GM10248 (cell line): ENCODE measurements around the gene IRF2.

ENCODE experiments used
- CTCF ChIA-PET: fragments of 300-600 bp; sonication (Branson Sonifier 250); formaldehyde crosslinking; extraction: SDS; loops from one replicate; lab custom pipeline; 2021; ENCODE audit warnings: antibody characterized with exemption; lab: Yijun Ruan, JAX
- POLR2A ChIA-PET: fragments of 350-650 bp; sonication (Branson Sonifier 250); formaldehyde crosslinking; extraction: SDS; loops from one replicate; lab custom pipeline; 2020; ENCODE audit warnings: antibody characterized with exemption; lab: Yijun Ruan, JAX
- DNase-seq: peaks from one replicate; pipeline ENCODE4 v3.0.0; 2012; ENCODE audit errors: extremely low spot score
- CTCF ChIP-seq: IDR thresholded peaks from 2 replicates; pipeline ENCODE4 v1.5.1; 2012; ENCODE audit warnings: mild to moderate bottlenecking, low read depth; ENCODE audit errors: extremely low read depth, missing control alignments, control extremely low read depth

IRF2 gene

DNA sequence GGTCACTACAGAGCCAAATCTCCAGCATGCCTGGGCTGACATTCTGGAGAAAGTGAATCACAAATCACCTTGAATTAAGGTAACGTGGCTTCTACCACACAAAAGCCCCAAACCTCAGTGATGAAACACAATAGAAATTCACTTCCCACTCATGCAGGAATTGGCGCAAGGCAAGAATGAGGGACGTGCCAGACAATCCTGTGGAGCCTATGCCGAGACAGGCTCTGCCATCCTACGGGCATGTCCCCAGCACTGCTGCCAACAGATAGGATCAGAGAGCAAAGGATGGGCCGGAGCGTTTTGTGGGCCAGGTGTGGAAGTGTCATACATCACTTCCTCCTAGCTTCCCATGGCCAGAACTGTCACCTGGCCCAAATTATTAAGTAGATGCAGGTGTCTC, 118.0 kb downstream of the IRF2 start:
- no peak for DNase-seq
- ChIA-PET CTCF (interaction anchor here (1.1 to 2.2 kb wide), 4 partner anchors 10 to 21 kb away, joined by 3 to 8 read pairs (median 6); no protein-coding TSS in a partner anchor), POLR2A (interaction anchor here (1.1 kb wide), 1 partner anchor 92 kb away, joined by 3 read pairs; no protein-coding TSS in a partner anchor)
- no peak for TF ChIP-seq CTCF

DNA sequence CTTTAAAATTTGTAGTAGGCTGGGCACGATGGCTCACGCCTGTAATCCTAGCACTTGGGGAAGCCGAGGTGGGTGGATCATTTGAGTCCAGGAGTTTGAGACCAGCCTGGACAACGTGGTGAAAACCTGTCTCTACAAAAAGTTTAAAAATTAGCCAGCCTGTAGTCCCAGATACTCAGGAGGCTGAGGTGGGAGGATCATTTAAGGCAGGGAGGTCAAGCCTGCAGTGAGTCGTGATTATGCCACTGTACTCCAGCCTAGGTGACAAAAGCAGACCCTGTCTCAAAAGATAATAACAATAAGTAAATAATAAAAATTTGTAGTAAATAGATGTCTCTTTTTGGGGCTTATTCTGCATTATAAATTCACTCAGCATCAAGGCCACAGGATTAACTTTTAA, 118.5 kb downstream of the IRF2 start:
- ChIA-PET POLR2A (no interaction called here), CTCF (interaction anchor here (1.9 to 2.2 kb wide), 2 partner anchors 10 to 12 kb away, joined by 6 to 8 read pairs; no protein-coding TSS in a partner anchor)
- no peak for DNase-seq
- no peak for TF ChIP-seq CTCF

DNA sequence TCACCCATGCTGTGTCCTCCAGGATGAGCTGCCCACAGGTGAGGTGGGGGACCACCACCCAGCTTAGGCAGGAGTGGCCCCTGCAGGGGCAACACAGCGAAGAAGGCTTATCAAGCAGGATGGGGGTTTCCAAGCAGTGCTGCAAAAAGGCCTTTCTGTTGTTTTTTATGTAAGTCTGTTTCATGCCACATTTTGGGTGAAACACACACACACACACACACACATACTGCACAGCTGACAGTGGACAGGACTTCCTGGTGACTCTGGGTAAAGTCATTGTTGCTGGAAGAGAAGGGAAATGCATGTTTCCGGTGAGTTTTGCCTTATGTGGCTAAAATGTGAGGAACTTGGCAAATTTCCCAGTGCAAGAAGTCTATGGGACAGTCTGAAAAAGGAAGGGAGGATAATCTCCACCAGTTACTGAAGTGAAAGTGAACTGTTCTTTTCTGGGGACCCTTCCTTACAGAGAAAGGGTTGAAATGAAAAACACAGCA, 119.2 kb downstream of the IRF2 start:
- ChIA-PET POLR2A (no interaction called here), CTCF (interaction anchor here (1.2 to 2.7 kb wide), 2 partner anchors 11 to 89 kb away, joined by 4 to 8 read pairs; no protein-coding TSS in a partner anchor)
- DNase-seq, result no peak
- TF ChIP-seq CTCF, result no peak

DNA sequence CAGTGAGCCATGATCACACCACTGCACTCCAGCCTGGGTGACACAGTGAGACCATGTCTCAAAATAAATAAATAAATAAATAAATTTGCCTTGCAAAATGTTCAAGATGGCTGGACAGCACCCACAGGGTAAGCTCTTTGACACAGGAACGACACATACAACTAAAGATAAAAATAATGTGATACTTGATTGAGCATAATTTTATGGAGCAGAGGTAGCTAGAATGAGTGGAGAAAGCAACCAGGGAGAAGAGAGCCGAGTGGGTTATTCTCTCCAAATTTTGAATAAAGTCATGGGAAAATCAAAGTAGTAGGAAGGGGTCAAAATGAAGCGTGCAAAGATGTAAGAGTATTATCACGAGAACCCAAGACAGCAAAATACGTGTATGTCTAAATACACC, 121.5 kb downstream of the IRF2 start:
- POLR2A ChIA-PET, result interaction anchor here (1.8 kb wide), 1 partner anchor 9 kb away, joined by 4 read pairs; no protein-coding TSS in a partner anchor
- no peak for DNase-seq
- CTCF ChIA-PET, result interaction anchor here (0.7 to 4.6 kb wide), 13 partner anchors 10 to 159 kb away, joined by 3 to 29 read pairs (median 6); no protein-coding TSS in a partner anchor
- no peak for TF ChIP-seq CTCF

DNA sequence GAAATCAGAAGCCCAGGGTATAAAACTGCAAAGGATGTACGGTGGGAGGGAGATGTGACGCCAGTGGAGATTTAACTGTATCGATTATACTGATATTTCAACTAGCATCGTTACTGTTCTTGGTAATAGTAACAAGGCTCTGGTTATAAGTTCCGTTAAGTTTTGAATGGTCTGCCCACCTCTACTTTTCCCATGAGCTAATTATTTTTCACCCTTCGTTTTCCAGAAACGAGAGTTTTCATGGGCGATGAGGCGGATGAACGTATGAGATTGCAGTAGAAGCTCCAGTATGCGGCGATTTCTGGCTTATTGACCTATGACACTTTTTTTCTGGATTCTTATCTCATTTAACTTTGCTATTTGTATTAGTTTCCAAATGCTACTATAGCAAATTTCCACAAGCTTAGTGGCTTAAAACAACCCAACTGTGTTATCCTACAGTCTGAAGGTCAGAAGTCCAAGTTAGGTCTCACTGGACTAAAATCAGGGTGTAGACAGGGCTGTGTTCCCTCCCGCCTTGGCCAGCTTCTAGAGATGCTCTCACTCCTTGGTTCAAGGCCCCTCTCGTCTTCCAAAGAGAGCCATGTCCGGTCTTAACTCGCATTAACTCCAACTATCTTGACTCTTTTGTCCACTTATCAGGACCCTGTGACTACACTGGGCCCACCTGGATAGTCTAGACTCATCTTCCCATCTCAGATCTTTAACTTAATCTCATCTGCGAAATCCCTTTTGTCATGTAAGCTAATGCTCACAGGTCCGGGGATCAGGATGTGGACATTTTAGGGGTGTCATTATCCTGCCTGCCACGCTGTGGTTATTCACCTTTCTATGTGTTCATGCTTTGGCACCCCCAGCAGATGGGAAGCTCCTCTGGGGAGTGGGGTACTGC, 122.5 kb downstream of the IRF2 start:
- ChIA-PET CTCF (interaction anchor here (0.9 to 4.6 kb wide), 8 partner anchors 9 to 87 kb away, joined by 3 to 29 read pairs (median 10); no protein-coding TSS in a partner anchor), POLR2A (interaction anchor here (0.9 kb wide), 1 partner anchor 24 kb away, joined by 3 read pairs; no protein-coding TSS in a partner anchor)
- no peak for DNase-seq
- TF ChIP-seq CTCF, result no peak

- POLR2A ChIA-PET, result interaction anchor here (0.9 kb wide), 1 partner anchor 23 kb away, joined by 3 read pairs; no protein-coding TSS in a partner anchor
- CTCF ChIA-PET, result interaction anchor here (1.2 to 4.6 kb wide), 5 partner anchors 8 to 86 kb away, joined by 3 to 29 read pairs (median 13); no protein-coding TSS in a partner anchor
- no peak for DNase-seq
- TF ChIP-seq CTCF, result no peak
Observed at GRCh38 chr4:184350964-184351363, 123.4 kb downstream of the IRF2 start.
